ENCODE results near the gene SLC25A13.

DNA sequence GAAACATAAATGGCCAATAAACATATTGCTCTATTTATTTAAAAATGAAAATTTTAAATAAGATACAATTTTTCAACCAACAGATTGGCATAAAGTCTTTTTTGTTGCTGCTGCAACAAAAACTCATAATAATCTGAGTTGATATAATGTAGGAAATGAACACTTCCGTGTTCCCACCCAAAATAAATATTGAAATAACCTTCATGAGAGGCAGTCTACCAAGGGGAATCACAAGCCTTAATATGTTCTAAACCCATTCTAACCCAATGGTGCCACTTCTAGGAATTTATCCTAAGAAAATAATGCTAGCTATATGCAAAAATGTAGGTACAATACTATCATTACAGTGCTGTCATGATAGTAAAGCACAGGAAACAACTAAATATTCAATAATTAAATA lies 39.1 kb downstream of the SLC25A13 start:
- TF ChIP-seq, protein P1, sequence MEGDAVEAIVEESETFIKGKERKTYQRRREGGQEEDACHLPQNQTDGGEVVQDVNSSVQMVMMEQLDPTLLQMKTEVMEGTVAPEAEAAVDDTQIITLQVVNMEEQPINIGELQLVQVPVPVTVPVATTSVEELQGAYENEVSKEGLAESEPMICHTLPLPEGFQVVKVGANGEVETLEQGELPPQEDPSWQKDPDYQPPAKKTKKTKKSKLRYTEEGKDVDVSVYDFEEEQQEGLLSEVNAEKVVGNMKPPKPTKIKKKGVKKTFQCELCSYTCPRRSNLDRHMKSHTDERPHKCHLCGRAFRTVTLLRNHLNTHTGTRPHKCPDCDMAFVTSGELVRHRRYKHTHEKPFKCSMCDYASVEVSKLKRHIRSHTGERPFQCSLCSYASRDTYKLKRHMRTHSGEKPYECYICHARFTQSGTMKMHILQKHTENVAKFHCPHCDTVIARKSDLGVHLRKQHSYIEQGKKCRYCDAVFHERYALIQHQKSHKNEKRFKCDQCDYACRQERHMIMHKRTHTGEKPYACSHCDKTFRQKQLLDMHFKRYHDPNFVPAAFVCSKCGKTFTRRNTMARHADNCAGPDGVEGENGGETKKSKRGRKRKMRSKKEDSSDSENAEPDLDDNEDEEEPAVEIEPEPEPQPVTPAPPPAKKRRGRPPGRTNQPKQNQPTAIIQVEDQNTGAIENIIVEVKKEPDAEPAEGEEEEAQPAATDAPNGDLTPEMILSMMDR (IDR thresholded peaks at IDR 0.05): no peak
- no peak for TF ChIP-seq POLR2AphosphoS5 (IDR thresholded peaks at IDR 0.05; ENCODE audit: insufficient read depth in 1 of 2, low read depth in 1 of 2)
- no peak for TF ChIP-seq POLR2A (IDR thresholded peaks at IDR 0.05)

Data from vagina (tissue), 2 donors.